HG03457 (cell line): ENCODE measurements around the gene RNFT1.
"Not testable (repeated sequence)": the region's sequence is repeated elsewhere in the genome, so short reads cannot be mapped to it uniquely, and the experiment has no call there.

Experiments used
- ATAC-seq: cut with Tn5 transposase; IDR thresholded peaks from one replicate; pipeline ENCODE4 v1.9.1; 2021; ENCODE audit warnings: moderate number of reproducible peaks; ENCODE audit not compliant: unreplicated experiment

Gene RNFT1

DNA sequence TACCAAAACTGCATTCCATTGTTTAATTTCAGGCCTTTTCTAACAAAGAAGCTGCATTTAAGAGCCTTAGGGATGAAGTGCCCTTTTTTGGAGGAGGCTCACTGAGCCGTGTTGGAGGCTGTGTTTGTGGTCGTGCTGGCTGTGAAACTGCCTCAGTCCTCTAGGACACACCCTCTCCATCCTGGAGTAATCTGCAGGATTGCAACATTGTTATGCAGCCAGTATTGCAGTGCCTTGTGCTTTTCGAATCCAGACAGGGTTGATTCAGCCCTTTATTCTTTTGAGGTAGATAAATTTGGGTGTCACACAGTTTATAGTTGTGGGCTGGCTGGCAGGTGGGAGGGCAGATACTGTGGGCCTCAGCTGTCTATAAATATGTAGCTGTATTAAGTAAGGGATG is 33.8 kb downstream of the RNFT1 start:
- not testable (repeated sequence) for ATAC-seq

DNA sequence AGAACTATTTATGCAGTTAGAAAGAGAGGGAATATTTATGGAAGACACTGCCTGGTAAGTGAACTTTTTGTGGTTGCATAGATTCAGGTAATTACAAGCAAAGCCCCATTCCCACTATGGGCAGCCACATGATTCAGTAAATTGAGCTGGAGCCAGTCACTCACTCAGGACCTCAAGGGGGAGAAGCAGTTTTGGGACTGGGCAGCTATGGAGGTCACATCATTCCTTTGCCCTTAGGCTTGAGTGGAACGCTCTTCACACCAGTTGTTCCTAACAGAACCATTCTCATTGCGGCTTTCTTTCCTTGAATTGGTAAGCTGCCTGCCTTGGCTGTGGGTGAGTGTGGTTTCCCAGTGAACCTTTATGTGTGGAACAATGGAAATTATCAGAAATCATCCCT is 34.4 kb downstream of the RNFT1 start:
- not testable (repeated sequence) for ATAC-seq

GRCh38 chr17:59920637-59921036 is 43.9 kb downstream of the RNFT1 start:
- ATAC-seq, result not testable (repeated sequence)

- ATAC-seq, result no peak
These were observed 48.1 kb downstream of the RNFT1 start for GRCh38 chr17:59916446-59916845.

DNA sequence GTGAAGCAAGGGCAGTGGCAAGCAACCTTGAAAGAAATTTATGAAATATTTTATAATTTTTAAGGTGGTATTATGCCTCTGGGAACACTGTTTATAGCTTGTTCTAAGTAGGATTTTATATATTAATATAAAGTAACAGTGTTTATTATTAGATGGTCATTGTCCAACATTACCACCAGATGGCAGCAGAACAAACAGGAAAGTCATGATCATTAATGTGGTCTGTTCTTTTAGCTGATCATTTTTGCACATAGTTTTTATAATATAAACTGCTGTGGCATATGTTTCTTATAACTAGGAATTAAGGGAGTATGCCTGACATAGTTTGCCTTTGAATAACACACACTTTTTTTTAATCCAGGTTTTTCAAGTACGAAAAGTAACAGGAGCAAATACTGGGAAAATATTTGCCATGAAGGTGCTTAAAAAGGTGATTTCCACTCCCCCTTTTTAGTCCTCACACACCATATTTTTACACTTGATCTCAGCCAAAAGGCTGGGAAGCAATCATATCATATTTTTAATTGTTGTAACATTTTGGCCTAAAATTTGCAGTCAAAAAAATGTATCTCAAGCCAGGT is 50.2 kb downstream of the RNFT1 start:
- no peak for ATAC-seq

DNA sequence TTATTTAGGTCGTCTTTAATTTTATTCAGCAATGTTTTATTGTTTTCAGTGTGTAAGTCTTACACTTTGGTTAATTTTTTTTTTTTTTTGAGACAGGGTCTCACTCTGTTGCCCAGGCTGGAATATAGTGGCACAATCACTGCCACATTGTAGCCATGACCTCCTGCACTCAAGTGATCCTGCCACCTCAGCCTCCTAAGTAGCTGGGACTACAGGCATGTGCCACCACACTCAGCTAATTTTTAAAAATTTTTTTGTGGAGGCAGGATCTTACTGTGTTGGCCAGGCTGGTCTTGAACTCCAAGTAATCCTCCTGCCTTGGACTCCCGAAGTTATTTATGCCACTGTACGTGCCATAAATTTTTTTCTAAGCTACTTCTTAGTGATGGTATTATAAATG is 57.1 kb downstream of the RNFT1 start:
- ATAC-seq, result no peak

DNA sequence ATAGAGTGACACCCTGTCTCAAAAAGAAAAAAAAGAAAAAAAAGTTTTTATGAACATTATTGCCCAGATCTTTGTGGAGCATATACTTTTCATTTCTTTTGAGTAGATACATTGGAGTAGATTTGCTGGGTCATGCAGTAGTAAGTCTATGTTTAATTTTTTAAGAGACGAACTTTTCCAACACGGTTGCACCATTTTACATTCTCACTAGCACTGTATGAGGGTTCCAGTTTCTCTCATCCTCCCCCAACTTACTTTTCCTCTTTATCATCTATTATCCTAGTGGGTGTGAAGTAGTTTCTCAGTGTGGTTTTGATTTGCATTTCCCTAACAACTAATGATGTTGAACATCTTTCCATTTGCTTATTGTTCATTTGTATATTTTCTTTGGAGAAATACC is 61.1 kb downstream of the RNFT1 start:
- ATAC-seq, result no peak
